SIG-M5 treated with dmso at 0.1 percent for 504 hours (cell line): Measurements from ENCODE around the gene SGPP1.
"Not testable (repeated sequence)": the region's sequence is repeated elsewhere in the genome, so short reads cannot be mapped to it uniquely, and the experiment has no call there.

Experiments used
- DNase-seq: peaks from one replicate; lab custom pipeline; 2025; ENCODE audit not compliant: unreplicated experiment; lab: John Stamatoyannopoulos, UW

The SGPP1 gene

DNA sequence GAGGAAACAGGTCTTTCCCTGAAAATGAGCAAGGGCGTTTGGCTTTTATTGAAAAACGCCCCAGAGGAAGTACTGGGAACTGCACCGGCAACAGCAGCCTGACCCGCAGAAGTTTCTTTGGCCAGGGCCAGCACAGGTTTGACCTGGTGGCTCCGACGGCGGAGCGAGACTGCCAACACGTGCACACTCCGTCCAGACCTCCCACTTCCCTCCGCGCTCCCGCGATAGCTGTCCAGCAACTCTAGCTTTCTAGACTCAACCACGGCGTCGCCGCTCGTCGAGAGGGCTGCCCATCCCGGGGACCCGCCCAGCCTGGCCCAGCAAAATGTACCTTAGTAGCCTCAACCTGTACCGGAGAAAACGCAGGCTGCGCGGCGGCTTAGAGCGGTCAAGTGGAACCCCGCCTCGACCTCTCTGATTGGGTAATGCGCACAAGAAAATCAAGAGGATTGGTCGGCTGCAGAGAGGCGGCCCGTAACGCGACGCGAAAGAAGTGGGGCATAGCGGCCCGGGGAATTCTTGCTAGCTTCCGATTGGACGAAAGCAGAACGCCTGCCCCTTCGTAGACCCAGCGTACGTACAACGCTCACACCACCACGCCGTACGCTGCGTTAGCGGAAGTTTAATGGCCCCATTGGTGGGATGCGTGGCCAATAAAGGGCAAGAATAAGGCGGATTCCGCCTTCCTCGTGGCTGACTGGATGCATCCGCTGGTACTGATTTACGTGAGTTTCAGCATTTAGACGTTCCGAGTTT, 86.2 kb downstream of the SGPP1 start, which contains the start of gene WDR89:
WDR89 (minus strand) TSS at position 399 of the 756 bp plus-strand sequence. CDS start 41,929 bp downstream, outside the sequence.
- DNase-seq, result peak; percentile 99

DNA sequence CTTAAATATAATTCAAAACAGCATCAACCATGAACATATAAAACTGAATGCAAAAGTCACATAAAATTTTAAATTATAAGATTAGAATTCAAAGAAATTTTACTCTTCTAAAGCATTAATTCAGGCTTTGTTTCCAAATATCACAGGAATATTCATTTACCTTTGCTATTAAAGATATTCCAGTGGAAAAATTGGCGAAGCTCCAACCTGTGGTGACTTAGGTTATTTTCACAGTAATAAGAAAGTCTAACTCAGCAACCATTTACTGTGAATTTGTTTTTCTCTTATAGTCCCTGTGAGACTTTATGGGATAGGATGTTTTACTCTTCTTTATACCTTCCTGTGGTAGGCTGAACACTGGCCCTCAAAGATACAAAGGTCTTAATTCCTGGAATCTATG, 89.4 kb downstream of the SGPP1 start:
- no peak for DNase-seq

DNA sequence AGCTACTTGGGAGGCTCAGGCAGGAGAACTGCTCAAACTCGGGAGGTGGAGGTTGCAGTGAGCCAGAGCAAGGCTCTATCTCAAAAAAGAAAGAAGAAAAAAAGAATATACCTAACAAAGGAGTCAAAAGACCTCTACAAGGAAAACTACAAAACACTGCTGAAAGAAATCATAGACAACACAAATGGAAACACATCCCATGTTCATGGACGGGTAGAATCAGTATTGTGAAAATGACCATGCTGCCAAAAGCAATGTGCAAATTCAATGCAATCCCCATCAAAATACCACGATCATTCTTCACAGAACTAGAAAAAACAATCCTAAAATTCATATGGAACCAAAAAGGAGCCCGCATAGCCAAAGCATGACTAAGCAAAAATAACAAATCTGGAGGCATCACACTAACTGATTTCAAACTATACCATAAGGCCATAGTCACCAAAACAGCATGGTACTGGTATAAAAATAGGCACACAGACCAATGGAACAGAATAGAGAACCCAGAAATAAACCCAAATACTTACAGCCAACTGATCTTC, 91.7 kb downstream of the SGPP1 start:
- DNase-seq, result not testable (repeated sequence)
